Skin of body (tissue), 2 donors: Measurements from ENCODE around the gene HLA-DPB1. TPM values are rescaled to one million over a fixed set of nuclear protein-coding genes. Genes with fewer than 3 reads are reported as not detected.
A peak's percentile ranks its signal among the peaks of the same experiment; 100 is the strongest.

Experiments used
- DNase-seq: peaks from one replicate; lab custom pipeline; 2025; lab: John Stamatoyannopoulos, UW
- total RNA-seq: library from RNA; depleted of rRNA; stranded (reverse); fragments of >200 nt; gene quantifications from one replicate; pipeline ENCODE4 v1.2.3, GENCODE V29; 2014

The HLA-DPB1 gene
- total RNA-seq, 1 donor from 2014 or later = 19.6 TPM

DNA sequence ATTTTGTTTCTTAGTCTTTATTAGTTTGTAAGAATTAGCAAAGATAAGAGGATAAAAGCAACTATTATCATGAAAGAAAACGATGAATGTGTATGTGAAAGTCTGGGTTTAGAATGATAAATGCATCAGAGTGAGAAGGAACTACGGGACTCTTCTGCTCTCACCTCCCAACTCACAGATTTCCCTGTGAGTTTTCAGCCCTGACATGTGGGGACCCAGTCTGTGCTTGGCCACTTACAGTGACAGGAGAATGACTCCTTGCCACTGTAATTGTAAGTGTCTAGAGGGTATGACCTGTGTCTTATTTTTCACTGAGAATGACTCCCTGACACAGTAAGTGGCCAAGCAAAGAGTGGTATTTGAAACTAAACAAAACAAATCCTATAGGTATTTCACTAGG, 4.9 kb upstream of the HLA-DPB1 start:
- DNase-seq = no peak

DNA sequence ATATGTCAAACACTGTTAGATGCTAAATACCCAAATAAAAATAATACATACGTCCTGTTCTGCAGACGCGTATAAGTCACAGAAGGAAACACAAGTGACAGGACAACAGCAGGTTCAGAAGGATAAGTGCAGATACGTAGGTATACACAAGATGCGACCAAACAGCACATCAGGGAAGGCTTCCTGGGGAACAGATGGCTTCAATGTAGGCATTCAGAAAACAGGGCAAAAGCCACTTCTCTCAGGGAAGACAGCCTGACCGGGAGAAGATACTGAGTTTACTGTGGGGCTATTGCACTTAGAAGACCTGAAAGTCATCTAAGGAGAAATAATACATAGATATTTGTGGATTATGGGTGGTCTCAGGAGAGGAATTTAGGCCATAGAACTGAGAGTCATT, 4.2 kb upstream of the HLA-DPB1 start:
- no peak for DNase-seq

DNA sequence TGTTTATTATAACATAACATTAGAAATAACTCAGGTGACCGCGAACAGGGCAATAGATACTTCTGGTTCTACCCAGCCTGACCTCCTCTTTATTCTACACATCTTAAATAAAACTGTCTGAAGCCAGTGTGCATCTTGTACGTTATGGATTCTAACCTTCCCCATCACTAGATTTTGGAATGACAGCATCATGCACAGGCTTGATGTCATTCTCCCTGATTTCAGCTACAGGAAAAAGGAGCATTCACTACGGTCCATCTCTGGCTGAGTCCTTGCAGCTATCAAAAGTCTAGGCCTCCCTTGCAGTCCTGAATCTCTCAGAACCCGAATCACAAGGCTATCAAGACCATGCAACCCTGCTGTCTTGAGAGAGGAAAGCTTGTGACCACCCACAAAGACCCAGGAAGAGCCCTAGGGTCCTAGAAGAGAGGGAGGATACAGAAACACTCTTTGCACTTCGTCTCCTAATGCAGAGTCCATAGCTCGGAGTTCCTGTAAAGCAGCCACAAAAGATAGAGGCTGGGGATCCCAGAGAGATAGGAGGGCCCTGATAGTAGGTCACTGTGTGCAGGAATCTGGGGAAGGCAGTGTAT, 3.2 kb upstream of the HLA-DPB1 start:
- no peak for DNase-seq

DNA sequence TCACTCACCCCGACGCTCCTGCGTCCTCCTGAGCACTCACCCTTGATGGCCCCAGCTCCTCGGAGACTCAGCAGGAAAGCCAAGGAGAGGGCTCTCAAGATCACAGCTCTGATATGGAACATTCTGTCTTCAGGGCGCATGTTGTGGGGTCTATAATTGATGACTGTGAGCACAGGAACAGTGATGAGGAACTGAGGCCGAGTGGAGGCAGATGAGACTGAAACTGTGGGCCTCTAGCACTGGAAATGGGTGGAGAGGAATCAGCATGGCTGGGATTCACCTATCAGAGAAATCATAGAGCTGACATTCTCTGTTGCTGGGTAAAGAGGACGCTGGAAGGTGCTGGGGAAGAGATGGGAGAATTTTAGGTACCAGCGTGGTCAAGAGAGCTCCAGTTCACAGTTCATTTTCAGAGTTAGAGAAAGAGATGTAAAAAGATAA, 2.3 kb upstream of the HLA-DPB1 start, which contains the start of gene HLA-DPA1:
Gene HLA-DPA1 (minus strand): TSS at position 219 of the 441 bp plus-strand sequence.
- no peak for DNase-seq

DNA sequence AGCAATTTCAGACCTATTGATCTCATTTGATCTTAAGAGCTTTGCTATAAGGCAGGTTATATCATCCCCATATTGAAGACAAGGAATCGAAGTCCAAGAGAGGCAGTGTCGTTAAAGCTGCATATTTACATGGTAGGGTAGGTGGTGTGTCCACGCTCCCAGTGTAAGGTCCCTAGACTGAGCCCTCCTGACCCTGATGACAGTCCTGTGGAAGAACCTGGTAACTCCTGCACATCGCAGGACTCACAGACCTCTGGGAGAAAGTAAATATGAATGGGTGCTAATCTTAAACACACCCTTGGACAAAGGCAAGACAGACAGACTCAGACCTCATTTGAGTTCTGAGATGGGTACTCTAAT, 602 bp upstream of the HLA-DPB1 start:
- DNase-seq = no peak

DNA sequence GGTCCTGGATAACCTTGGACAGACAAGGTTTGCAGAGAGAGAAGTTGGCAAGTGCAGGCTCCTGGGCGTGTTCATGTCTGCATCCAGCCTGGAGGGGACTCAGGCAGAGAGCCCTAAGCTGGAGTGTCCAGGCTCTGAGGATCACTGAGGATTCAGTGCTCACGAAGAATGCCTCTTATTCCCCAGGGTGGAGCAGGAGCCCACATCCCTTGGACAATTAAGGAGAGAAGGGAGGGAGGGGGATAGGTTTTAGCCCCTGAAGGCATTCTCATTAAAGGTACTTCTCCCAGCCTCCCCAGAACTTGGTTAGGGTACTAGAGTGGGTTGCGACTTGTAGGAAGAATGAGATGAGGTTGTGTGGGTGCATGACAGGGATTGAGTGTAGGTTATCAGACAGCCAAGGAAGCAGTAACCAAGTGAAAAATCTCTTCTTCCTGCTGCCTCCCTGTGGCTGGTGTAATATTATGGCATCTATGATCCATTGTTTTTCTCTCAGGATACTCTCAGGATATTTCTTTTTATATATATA, 680 bp downstream of the HLA-DPB1 start:
- no peak for DNase-seq

DNA sequence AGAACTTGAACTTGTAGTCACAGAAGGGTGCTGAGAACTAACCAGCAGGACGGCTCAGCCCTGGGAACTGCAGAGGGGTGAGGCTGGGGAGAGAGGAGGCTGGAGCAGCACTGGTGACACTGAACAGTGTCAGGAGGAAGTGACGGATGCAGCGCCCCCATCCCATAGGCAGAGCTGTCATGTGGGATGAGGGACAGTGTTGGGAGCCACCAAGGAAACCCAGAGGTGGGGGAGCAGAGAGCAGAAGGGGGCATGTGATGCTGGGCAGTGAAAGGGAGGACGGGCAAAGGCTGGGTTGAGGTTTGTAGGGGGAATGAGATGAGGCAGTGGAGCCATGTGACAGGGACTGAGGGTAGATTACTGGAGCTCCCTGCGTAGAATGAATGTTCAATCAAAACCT, 2.1 kb downstream of the HLA-DPB1 start:
- DNase-seq = no peak

DNA sequence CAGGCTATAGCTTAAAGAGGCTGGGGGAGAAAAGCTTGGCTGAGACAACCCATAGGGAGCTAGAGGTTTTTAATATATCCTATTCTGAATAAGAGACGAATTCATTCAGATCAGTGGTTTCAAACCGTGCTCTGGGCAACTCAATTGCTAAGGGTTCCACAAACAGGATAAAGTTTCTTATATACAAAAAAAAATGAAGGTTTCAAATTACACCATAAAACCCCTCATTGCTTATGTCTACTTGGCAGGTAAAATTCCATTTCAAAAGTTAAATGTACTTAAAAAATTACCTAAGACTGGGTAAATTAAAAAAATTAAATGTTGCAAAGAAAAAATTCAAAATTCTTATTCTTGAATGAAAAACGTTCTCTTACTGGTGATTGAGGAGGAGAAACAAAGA, 2.7 kb downstream of the HLA-DPB1 start:
- no peak for DNase-seq

DNA sequence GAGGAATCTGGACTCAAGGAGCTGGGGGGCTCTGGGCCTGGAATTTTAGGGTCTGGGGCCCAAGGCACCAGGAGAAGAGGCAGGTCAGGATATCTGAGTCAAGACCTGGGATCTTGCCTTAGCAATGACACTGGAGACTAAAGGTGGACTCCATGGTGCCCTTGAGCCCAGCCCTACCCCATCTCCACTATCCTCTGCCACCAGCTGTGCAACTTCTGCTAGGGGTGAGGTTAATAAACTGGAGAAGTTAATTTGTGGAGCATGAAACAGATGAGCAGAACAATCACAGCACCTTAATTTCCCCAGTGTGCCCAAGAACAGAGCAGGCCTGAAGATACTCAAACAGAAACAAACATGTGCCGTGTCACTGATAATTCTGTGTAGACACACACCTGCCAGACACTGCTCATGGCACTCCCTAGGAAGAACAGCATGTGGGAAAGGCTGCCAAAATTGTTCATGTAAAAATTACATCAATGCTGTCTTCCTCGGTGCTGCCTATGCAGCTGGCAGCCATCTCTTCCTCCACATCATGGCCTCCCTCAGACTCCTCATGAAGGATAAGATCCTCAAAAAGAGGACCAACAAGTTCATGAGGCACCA, 3.2 kb downstream of the HLA-DPB1 start:
- no peak for DNase-seq

DNA sequence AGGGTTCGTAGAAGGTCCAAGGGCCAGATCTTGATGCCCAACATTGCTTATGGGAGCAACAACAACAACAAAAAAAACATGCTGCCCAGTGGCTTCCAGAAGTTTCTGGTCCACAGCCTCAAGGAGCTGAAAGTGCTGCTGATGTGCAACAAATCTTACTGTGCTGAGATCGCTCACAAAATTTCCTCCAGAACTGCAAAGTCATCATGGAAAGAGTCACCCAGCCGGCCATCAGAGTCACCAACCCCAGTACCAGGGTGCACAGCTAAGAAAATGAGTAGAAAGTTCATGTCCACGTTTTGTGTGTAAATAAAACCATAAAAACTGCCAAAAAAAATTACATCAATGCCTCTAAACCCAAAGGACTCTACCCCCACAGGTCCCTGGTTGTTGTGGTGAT, 3.8 kb downstream of the HLA-DPB1 start:
- no peak for DNase-seq

DNA sequence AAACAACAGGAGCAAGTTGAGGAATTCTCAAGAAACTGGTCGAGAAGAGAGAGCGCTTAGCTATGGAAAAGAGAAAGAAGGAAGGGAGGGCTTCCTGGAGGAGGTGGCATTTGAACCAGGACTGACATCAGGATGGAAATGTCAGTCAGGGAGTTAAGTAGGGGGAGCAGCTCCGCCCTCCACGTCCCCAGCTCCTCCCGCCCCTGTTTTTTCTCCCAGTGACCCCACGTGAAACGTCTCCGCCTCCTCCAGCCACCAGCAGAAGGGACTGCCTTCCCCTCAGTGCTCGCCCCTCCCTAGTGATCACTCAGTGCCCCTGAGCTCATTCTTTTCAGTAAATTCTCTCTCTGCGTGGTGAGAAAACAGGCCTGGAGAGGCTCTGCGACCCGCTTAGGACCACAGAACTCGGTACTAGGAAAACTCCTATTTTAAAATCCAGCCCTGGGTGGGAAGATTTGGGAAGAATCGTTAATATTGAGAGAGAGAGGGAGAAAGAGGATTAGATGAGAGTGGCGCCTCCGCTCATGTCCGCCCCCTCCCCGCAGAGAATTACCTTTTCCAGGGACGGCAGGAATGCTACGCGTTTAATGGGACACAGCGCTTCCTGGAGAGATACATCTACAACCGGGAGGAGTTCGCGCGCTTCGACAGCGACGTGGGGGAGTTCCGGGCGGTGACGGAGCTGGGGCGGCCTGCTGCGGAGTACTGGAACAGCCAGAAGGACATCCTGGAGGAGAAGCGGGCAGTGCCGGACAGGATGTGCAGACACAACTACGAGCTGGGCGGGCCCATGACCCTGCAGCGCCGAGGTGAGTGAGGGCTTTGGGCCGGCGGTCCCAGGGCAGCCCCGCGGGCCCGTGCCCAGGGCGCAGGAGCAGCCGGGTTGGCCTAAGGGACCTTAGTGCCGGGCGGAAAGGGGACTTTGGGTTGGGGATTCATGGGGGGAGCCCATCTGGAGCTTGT, 4.6 kb downstream of the HLA-DPB1 start:
- DNase-seq = peak; percentile 33

DNA sequence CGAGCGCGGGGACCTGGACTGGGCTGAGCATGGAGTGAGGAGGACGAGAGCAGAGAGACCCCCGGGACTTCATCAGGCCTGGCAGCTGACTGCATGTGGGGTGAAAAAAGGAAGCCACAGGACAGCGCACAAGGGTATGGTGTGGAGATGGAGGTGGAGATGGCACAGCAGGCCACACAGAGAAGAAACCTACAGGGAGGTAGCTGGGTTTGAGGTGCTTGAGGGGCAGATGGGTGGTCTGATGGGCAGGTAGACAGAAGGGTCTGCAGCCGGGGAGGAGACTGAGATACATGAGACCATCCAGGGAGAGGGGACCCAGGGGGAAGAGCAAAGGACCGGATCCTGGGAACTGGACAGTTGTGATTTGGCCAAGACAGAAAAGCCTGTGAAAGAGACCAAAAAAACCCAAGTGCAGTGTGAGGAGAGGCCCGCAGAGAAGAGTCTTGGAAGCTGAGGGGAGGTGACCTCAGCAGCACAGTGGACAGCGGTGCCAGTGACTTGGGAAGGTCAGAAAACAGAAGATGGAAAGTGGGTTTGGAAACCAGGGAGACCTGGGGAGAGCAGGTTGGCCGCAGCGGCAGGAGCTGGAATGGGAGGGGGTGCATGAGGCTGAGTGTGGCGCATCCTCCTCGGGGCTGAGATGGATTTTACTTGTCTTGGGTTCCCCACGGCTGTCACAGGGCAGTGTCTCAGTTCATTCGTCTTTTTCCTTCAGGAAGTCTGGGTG, 5.5 kb downstream of the HLA-DPB1 start:
- no peak for DNase-seq

DNA sequence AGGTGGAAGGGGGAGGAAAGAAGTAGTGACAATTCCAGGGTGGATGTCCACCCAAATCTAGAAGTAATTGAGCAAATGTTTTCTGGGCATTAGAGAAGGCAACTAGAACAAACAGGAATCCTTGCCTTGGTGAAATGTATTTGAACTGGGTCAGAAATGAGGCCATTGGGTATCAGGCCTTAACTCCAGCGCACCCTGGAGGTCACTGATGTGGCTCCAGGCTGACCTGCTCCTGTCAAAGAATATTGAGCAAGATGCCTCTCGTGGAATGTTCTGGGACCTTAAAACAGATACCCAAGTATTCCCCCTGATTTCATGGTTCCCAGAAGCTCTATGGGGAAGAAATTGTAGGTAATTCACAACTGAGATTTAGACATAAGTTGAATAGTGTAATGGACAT, 6.9 kb downstream of the HLA-DPB1 start:
- peak; percentile 5 for DNase-seq

DNA sequence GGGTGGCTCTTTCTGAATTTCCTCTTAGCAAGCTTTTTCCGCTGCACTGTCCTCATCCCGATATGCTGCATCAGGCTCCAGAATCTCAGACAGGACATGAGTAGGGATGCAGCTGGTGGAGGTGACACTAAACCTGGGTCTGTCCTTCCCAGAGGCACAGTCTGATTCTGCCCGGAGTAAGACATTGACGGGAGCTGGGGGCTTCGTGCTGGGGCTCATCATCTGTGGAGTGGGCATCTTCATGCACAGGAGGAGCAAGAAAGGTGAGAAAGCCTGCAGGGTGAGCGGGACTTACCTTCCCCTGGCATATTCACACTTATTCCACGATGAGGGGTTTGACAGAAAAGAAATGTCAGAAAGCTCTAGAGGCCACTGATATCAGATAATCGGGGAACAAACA, 9.8 kb downstream of the HLA-DPB1 start:
- no peak for DNase-seq

DNA sequence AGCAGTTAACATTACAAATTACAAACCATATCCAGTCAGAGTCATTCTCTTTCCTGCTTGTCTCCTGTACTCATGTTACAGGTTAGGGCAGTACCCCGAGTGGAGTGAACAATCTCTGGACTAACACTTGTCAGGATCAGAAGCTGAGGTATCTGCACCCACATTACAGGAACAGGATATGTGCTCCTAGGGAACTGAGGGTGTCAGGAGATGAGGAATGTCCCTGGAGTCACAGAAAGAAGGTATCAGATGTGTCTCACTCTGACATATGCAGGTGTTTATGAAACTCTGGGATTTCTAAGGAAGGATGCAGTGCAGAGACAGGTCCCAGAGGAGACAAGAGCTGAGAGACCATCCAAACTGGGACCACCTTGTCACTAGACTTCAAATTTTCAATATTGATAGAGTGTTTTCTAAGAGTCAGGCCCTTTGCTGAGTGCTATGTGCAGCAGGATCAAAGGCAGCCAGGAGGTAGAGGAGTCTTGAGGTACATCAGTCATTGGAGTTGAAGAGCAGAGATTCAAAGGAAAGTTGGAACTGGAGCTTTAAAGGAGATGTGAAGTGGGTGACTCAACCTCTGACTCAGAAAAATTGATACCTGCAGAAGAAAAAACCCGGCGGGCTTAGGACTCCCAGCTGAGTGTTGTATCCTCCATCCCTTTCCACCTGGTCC, 12.6 kb downstream of the HLA-DPB1 start:
- DNase-seq = no peak

DNA sequence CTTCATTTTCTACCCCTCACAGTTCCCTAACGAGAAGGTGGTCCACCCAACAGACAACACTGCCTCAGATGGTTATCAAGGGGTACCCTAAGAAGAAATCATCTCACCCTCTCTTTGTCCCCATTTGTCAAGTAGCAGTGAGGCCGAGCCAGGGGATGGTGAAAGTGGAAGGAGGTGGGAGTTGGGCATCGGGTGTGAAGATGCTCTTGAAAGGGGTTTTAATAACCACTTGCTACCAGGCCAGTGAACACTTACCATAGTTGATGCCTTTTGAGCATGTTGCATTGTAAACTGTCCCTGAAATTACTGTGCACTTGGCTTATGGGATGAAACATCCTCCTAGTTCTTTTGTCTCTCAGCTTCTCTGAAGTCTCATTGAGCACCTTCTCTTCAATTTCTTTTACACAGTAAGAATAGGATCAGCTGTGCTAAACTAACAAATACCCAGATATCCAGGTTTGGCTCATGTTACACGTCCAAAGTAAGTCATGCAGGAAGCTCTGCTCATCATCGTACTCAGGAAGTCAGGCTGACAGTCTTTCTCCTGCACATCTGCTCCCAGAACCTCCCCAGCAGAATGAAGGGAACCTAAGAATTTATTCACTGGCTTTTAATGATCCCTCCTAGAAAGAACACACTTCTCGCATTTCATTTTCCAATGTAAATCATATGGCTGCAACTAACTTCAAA, 13.3 kb downstream of the HLA-DPB1 start:
- DNase-seq = no peak

DNA sequence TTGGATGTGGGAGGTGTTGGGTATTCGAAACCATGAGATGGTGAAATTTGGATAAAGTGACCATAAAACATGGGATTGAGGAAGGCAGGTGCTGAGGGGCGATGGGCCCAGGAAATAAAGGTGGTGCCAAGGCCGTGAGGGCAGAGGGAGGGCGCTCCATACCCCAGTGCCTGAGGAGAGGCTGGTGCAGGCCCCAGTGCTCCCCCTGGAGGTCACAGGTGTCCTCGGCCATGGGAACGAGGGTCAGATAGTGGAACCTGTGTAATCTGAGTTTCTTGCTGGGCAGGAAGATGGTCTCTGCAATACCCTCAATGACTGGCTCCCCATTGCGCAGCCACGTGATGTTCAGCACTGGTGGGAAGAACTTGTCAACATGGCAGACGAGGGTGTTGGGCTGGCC, 16.2 kb downstream of the HLA-DPB1 start:
- no peak for DNase-seq

DNA sequence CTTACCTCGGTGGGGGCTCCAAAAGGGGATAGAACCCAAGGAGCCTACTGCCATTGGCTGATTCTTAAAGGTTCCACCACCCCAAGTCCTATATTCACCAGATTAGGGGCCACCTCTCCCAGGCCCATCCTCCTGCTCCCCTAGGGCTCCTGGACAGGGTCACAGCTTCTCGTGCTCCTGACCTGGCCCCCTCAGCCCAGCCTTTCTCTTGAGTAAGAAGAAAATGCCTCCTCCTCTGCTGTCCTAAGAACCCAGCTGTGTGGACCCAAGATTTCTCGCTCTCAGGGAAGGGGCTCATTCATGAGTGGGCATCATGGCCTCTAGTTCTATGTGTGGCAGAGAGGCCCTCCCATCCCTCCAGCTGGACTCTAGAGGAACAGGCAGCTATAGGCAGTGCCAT, 16.6 kb downstream of the HLA-DPB1 start:
- no peak for DNase-seq

DNA sequence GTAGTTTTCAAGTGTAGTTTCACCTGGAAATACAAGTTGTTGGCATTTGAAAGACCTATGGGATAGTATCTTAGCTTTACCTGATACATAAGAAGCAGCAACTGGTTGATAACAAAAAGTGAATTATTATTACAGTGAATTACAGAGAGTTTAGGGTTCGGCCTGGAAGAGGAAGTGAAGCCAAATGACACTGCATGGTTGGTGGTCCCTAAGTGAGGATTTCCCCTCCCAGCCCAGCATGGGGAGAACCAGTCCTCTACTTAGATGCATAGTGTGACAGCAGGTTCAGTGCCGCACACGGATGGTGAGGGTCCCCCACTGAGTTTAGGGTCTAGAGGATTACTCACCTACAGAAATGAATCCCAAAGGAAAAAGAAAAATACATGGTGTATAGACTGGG, 18.1 kb downstream of the HLA-DPB1 start:
- DNase-seq = no peak

DNA sequence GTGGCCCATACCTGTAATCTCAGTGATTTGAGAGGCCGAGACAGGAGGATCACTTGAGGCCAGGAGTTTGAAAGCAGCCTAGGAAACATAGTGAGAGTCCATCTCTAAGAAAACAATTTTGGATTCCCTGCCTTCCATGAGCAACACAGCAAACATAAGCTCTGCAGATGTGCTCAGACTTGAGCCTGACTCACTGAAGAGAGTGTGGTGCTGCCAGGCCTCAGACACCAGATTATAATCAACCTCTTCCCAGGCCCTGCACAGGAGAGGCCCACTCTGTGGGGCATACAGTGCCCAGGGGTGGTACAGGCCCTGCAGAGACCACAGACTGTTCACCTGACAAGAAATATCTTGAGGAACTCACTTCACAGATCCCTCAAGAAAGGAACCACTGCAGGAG, 19.9 kb downstream of the HLA-DPB1 start:
- peak; percentile 36 for DNase-seq
